ENCODE data around the gene LBHD2. TPM values are rescaled to one million over a fixed set of nuclear protein-coding genes. Genes with fewer than 3 reads are reported as not detected.

The LBHD2 gene
- polyA plus RNA-seq, 1 donor from 2014 or later, result not detected

GRCh38 chr14:103130965-103131364, 47.0 kb downstream of the LBHD2 start:
- H3K9ac ChIP-seq (ENCODE audit: low read length), result no peak overlapping the region
- H2AFZ ChIP-seq (ENCODE audit: low read depth, low read length), result no peak overlapping the region
- H3K4me3 ChIP-seq (ENCODE audit: low read length), result no peak overlapping the region
- H3F3A ChIP-seq (ENCODE audit: insufficient read depth, low read length, poor library complexity, severe bottlenecking), result no peaks in the 10 kb centered on the region
- H3K27ac ChIP-seq (ENCODE audit: low read length), result no peak overlapping the region
- no peaks in the 10 kb centered on the region for H3K36me3 ChIP-seq (ENCODE audit: insufficient read depth, low read length)
- H3K79me2 ChIP-seq (replicated peaks; ENCODE audit: insufficient read depth, low read length), result no peaks in the 10 kb centered on the region
- TF ChIP-seq CTCF (IDR thresholded peaks at IDR 0.05; ENCODE audit: poor library complexity, severe bottlenecking) (no peak), RAD21 (conservative IDR thresholded peaks at IDR 0.05) (no peak), SMC3 (conservative IDR thresholded peaks at IDR 0.05; ENCODE audit: poor library complexity) (no peak), EP300 (conservative IDR thresholded peaks at IDR 0.05; ENCODE audit: poor library complexity, severe bottlenecking) (no peak), POLR2AphosphoS5 (IDR thresholded peaks at IDR 0.05) (no peak)
- no peaks in the 10 kb centered on the region for H3K9me3 ChIP-seq (ENCODE audit: low read length)
- H3K27me3 ChIP-seq (ENCODE audit: insufficient read depth, low read depth, low read length), result peaks cover 1% of the 10 kb centered on the region
- no peaks in the 10 kb centered on the region for H3K9me2 ChIP-seq (ENCODE audit: insufficient read depth, low read length)
- no peaks in the 10 kb centered on the region for H4K20me1 ChIP-seq (ENCODE audit: insufficient read depth)
- H3K4me2 ChIP-seq (ENCODE audit: low read length), result no peak overlapping the region

- H3K27ac ChIP-seq (ENCODE audit: low read length), result no peak overlapping the region
These were observed 47.6 kb downstream of the LBHD2 start for GRCh38 chr14:103131580-103131979.

More at GRCh38 chr14:103131580-103131979, 47.6 kb downstream of the LBHD2 start:
- H3K9ac ChIP-seq (ENCODE audit: low read length), result no peak overlapping the region
- H4K20me1 ChIP-seq (ENCODE audit: insufficient read depth), result no peaks in the 10 kb centered on the region
- H3K36me3 ChIP-seq (ENCODE audit: insufficient read depth, low read length), result no peaks in the 10 kb centered on the region
- no peak for TF ChIP-seq POLR2AphosphoS5 (IDR thresholded peaks at IDR 0.05)
- no peak for TF ChIP-seq TAF1 (IDR thresholded peaks at IDR 0.05; ENCODE audit: low read depth)
- TF ChIP-seq REST (IDR thresholded peaks at IDR 0.05; ENCODE audit: borderline replicate concordance), result no peak
- no peak for TF ChIP-seq CTCF (IDR thresholded peaks at IDR 0.05; ENCODE audit: poor library complexity, severe bottlenecking)
- no peak for TF ChIP-seq EZH2 (IDR thresholded peaks at IDR 0.05; ENCODE audit: borderline replicate concordance, insufficient read depth, low read length, poor library complexity, severe bottlenecking)
- no peak for TF ChIP-seq SMC3 (conservative IDR thresholded peaks at IDR 0.05; ENCODE audit: poor library complexity)
- TF ChIP-seq MXI1 (conservative IDR thresholded peaks at IDR 0.05; ENCODE audit: poor library complexity, severe bottlenecking), result no peak
- no peak for TF ChIP-seq EP300 (conservative IDR thresholded peaks at IDR 0.05; ENCODE audit: poor library complexity, severe bottlenecking)
- no peak for TF ChIP-seq RAD21 (conservative IDR thresholded peaks at IDR 0.05)
- H3K4me3 ChIP-seq (ENCODE audit: low read length), result no peak overlapping the region
- no peaks in the 10 kb centered on the region for H3K79me2 ChIP-seq (replicated peaks; ENCODE audit: insufficient read depth, low read length)
- no peaks in the 10 kb centered on the region for H3K27me3 ChIP-seq (ENCODE audit: insufficient read depth, low read depth, low read length)
- no peak overlapping the region for H3K4me2 ChIP-seq (ENCODE audit: low read length)
- no peak overlapping the region for H2AFZ ChIP-seq (ENCODE audit: low read depth, low read length)
- H3F3A ChIP-seq (ENCODE audit: insufficient read depth, low read length, poor library complexity, severe bottlenecking), result no peaks in the 10 kb centered on the region
- no peaks in the 10 kb centered on the region for H3K9me3 ChIP-seq (ENCODE audit: low read length)
- no peaks in the 10 kb centered on the region for H3K9me2 ChIP-seq (ENCODE audit: insufficient read depth, low read length)

Data from neural cell (in vitro differentiated cells).